Measurements from ENCODE around the gene CCR7.

CCR7 gene

GRCh38 chr17:40531051-40531991 lies 34.0 kb downstream of the CCR7 start:
- H3K36me3 ChIP-seq: peaks cover 6% of the 10 kb centered on the region
- peak overlapping the region; percentile 52 for H3K4me2 ChIP-seq
- H4K20me1 ChIP-seq: no peaks in the 10 kb centered on the region
- no peak overlapping the region for H3K9ac ChIP-seq
- H3K4me1 ChIP-seq: peaks cover 52% of the 10 kb centered on the region
- H3K4me3 ChIP-seq: no peak overlapping the region
- TF ChIP-seq Cebpa-rat (IDR thresholded peaks at IDR 0.05): no peak
- no peaks in the 10 kb centered on the region for H3K9me3 ChIP-seq
- no peaks in the 10 kb centered on the region for H3K27me3 ChIP-seq
- H3K27ac ChIP-seq: peak overlapping the region; percentile 1; the same call in 1 of the 2 replicates

GRCh38 chr17:40530531-40530994 lies 34.7 kb downstream of the CCR7 start:
- Histone ChIP-seq H3K4me1 (peaks cover 48% of the 10 kb centered on the region), H3K27ac (peak overlapping the region; percentile 40), H3K9me3 (peaks cover 2% of the 10 kb centered on the region; the same call in 1 of the 2 replicates), H3K36me3 (peaks cover 14% of the 10 kb centered on the region), H4K20me1 (no peaks in the 10 kb centered on the region), H3K9ac (no peak overlapping the region), H3K27me3 (no peaks in the 10 kb centered on the region), H3K4me3 (no peak overlapping the region), H3K4me2 (peak overlapping the region; percentile 52)
- TF ChIP-seq Cebpa-rat (IDR thresholded peaks at IDR 0.05): no peak

GRCh38 chr17:40529991-40530390 lies 35.3 kb downstream of the CCR7 start:
- H3K4me2 ChIP-seq: no peak overlapping the region
- peaks cover 7% of the 10 kb centered on the region; the same call in 1 of the 2 replicates for H3K9me3 ChIP-seq
- no peak overlapping the region for H3K9ac ChIP-seq
- H3K36me3 ChIP-seq: peaks cover 19% of the 10 kb centered on the region
- H4K20me1 ChIP-seq: no peaks in the 10 kb centered on the region
- H3K27me3 ChIP-seq: no peaks in the 10 kb centered on the region
- peaks cover 48% of the 10 kb centered on the region for H3K4me1 ChIP-seq
- TF ChIP-seq Cebpa-rat (IDR thresholded peaks at IDR 0.05): no peak
- H3K27ac ChIP-seq: 0 out of 2 replicates have a peak overlapping the region, but pooled peaks have one; percentile 40
- no peak overlapping the region for H3K4me3 ChIP-seq

- H3K9me3 ChIP-seq: peaks cover 19% of the 10 kb centered on the region
- no peaks in the 10 kb centered on the region for H3K27me3 ChIP-seq
- H3K27ac ChIP-seq: no peak overlapping the region
- H4K20me1 ChIP-seq: no peaks in the 10 kb centered on the region
- H3K4me2 ChIP-seq: no peak overlapping the region
- no peak overlapping the region for H3K9ac ChIP-seq
- TF ChIP-seq Cebpa-rat (IDR thresholded peaks at IDR 0.05): no peak
- peaks cover 39% of the 10 kb centered on the region for H3K4me1 ChIP-seq
- no peak overlapping the region for H3K4me3 ChIP-seq
- peaks cover 31% of the 10 kb centered on the region for H3K36me3 ChIP-seq
Measured at GRCh38 chr17:40528692-40529417, 36.4 kb downstream of the CCR7 start.

GRCh38 chr17:40526668-40527067 lies 38.6 kb downstream of the CCR7 start:
- Histone ChIP-seq H4K20me1 (no peaks in the 10 kb centered on the region), H3K4me2 (no peak overlapping the region), H3K4me3 (no peak overlapping the region), H3K27ac (no peak overlapping the region), H3K27me3 (no peaks in the 10 kb centered on the region), H3K36me3 (peaks cover 53% of the 10 kb centered on the region), H3K9ac (no peak overlapping the region), H3K4me1 (peaks cover 28% of the 10 kb centered on the region), H3K9me3 (peaks cover 40% of the 10 kb centered on the region)
- no peak for TF ChIP-seq Cebpa-rat (IDR thresholded peaks at IDR 0.05)

- H4K20me1 ChIP-seq: no peaks in the 10 kb centered on the region
- H3K4me3 ChIP-seq: no peak overlapping the region
- peaks cover 28% of the 10 kb centered on the region for H3K4me1 ChIP-seq
- no peak overlapping the region for H3K9ac ChIP-seq
- H3K9me3 ChIP-seq: peaks cover 45% of the 10 kb centered on the region
- H3K4me2 ChIP-seq: no peak overlapping the region
- H3K36me3 ChIP-seq: peaks cover 65% of the 10 kb centered on the region
- no peak for TF ChIP-seq Cebpa-rat (IDR thresholded peaks at IDR 0.05)
- H3K27me3 ChIP-seq: no peaks in the 10 kb centered on the region
- no peak overlapping the region for H3K27ac ChIP-seq
Measured at GRCh38 chr17:40525294-40525693, 40.0 kb downstream of the CCR7 start.

GRCh38 chr17:40524243-40524965 lies 40.9 kb downstream of the CCR7 start:
- Histone ChIP-seq H3K27me3 (no peaks in the 10 kb centered on the region), H3K9ac (no peak overlapping the region), H4K20me1 (no peaks in the 10 kb centered on the region), H3K36me3 (peaks cover 65% of the 10 kb centered on the region), H3K4me2 (no peak overlapping the region), H3K4me3 (no peak overlapping the region), H3K27ac (no peak overlapping the region), H3K9me3 (peaks cover 45% of the 10 kb centered on the region), H3K4me1 (peaks cover 34% of the 10 kb centered on the region)
- no peak for TF ChIP-seq Cebpa-rat (IDR thresholded peaks at IDR 0.05)

- Histone ChIP-seq H3K4me2 (no peak overlapping the region), H3K27me3 (no peaks in the 10 kb centered on the region), H3K27ac (no peak overlapping the region), H3K9me3 (peaks cover 45% of the 10 kb centered on the region), H4K20me1 (no peaks in the 10 kb centered on the region), H3K36me3 (peaks cover 65% of the 10 kb centered on the region), H3K9ac (no peak overlapping the region), H3K4me1 (peaks cover 49% of the 10 kb centered on the region), H3K4me3 (peak overlapping the region; percentile 3; the same call in 1 of the 2 replicates)
- TF ChIP-seq Cebpa-rat (IDR thresholded peaks at IDR 0.05): no peak
Measured at GRCh38 chr17:40522961-40523310, 42.3 kb downstream of the CCR7 start.

- peak overlapping the region; percentile 96; the same call in 1 of the 2 replicates for H3K27ac ChIP-seq
- no peaks in the 10 kb centered on the region for H3K27me3 ChIP-seq
- H3K9me3 ChIP-seq: peaks cover 45% of the 10 kb centered on the region
- no peak overlapping the region for H3K4me3 ChIP-seq
- peak overlapping the region; percentile 93; the same call in 1 of the 2 replicates for H3K4me2 ChIP-seq
- TF ChIP-seq Cebpa-rat (IDR thresholded peaks at IDR 0.05): no peak
- H3K9ac ChIP-seq: no peak overlapping the region; the same call in 1 of the 2 replicates
- H3K4me1 ChIP-seq: peaks cover 54% of the 10 kb centered on the region
- H4K20me1 ChIP-seq: no peaks in the 10 kb centered on the region
- H3K36me3 ChIP-seq: peaks cover 65% of the 10 kb centered on the region
Measured at GRCh38 chr17:40522250-40522960, 42.9 kb downstream of the CCR7 start.

Measured in BLaER1 (cell line).